ENCODE results near the gene NBPF9.
"Not testable (repeated sequence)": the region's sequence is repeated elsewhere in the genome, so short reads cannot be mapped to it uniquely, and the experiment has no call there.

Gene NBPF9

DNA sequence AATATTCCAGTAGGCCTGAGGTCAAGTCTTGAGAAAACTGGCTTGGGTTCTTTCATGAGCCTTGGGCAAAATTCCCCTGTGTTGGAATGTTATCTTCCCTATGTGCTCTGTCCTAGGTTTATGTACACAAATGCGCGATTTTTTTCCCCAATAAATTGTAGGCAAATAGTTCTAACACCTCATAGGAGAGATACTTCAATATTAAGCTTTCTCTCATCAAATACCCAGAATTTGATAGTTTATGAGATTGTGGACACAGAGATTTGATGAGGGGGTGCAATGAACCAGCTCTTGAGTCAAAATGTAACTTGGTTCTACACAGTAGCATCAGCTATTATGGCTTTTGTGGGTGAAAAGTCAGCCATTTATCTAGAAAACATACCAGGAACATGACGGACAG is 38.7 kb downstream of the NBPF9 start:
- H3K36me3 Mint-ChIP-seq (ENCODE audit: low read depth); H3K27ac Mint-ChIP-seq; H3K9me3 Mint-ChIP-seq; H3K27me3 Mint-ChIP-seq (ENCODE audit: low read depth); H3K4me1 Mint-ChIP-seq (ENCODE audit: low read depth); H3K4me3 Mint-ChIP-seq: not testable (repeated sequence)

DNA sequence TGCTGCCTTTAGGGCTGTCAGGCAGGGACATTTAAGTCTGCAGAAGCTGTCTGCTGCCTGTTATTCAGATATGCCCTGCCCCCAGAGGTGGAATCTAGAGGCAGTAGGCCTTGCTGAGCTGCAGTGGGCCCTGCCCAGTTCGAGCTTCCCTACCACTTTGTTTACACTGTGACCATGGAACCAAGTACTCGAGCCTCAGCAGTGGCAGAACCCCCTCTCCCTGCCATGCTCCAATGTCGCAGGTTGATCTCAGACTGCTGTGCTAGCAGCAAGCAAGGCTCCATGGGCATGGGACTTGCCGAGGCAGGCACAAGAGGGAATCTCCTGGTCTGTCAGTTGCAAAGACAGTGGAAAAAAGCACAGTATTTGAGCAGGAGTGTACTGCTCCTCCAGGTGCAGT is 60.3 kb downstream of the NBPF9 start:
- not testable (repeated sequence) for H3K27ac Mint-ChIP-seq; H3K27me3 Mint-ChIP-seq (ENCODE audit: low read depth); H3K4me3 Mint-ChIP-seq; H3K36me3 Mint-ChIP-seq (ENCODE audit: low read depth); H3K4me1 Mint-ChIP-seq (ENCODE audit: low read depth)
- H3K9me3 Mint-ChIP-seq = peaks cover 11% of the 10 kb centered on the region

DNA sequence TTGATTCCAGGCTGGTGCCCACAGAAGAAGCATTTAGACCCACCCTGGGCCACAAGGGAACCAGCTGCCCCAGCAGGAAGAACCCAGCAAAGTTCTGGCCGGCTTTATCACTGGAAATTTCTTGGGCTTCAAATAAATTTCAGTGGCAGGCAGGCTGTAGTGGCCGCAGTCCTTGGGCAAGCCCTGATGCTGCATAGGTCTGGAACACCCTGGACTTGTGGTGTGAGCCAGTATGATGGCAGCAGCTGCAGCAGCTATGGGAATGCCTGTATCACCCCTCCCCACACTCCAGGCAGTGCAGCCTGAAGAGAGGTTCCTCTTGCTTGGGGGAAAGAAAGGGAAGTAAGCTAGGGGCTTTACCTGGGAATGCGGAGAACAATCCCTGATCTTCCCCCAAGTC is 69.4 kb downstream of the NBPF9 start:
- H3K4me1 Mint-ChIP-seq (ENCODE audit: low read depth); H3K27me3 Mint-ChIP-seq (ENCODE audit: low read depth); H3K4me3 Mint-ChIP-seq; H3K9me3 Mint-ChIP-seq; H3K36me3 Mint-ChIP-seq (ENCODE audit: low read depth); H3K27ac Mint-ChIP-seq: not testable (repeated sequence)

DNA sequence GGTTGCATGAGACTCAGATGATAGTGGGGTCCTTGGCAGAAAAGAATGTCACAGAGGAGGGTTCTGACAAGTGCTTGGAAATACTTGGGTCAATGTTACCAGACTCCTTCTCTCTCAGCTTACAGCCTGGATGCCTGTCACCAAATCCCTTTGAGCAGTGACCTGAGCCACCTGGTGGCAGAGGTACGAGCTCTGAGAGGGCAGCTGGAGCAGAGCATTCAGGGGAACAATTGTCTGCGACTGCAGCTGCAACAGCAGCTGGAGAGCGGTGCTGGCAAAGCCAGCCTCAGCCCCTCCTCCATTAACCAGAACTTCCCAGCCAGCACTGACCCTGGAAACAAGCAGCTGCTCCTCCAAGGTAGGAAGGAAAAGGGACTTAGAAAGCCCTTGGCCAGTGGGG is 79.0 kb downstream of the NBPF9 start:
- not testable (repeated sequence) for H3K9me3 Mint-ChIP-seq; H3K27me3 Mint-ChIP-seq (ENCODE audit: low read depth); H3K4me1 Mint-ChIP-seq (ENCODE audit: low read depth); H3K36me3 Mint-ChIP-seq (ENCODE audit: low read depth); H3K27ac Mint-ChIP-seq; H3K4me3 Mint-ChIP-seq

DNA sequence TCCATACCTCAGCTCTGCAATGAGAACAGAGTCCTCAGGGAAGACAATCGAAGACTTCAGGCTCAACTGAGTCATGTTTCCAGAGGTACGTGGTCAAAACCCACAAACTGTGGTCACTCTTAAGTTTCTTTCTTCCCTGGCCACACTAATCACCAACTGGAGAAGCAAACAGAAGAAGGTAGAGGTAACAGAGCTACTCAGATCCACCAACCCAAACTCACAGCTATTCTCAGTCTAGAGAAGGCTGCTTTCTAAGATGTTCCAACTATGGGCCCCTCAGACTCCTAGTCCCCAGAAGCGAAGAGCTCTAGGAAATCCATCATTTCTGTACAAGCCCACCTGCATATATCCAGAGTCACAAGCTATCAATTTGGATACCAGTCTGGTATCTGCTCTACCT is 84.8 kb downstream of the NBPF9 start:
- H3K4me3 Mint-ChIP-seq; H3K27me3 Mint-ChIP-seq (ENCODE audit: low read depth); H3K36me3 Mint-ChIP-seq (ENCODE audit: low read depth); H3K4me1 Mint-ChIP-seq (ENCODE audit: low read depth); H3K9me3 Mint-ChIP-seq; H3K27ac Mint-ChIP-seq: not testable (repeated sequence)

DNA sequence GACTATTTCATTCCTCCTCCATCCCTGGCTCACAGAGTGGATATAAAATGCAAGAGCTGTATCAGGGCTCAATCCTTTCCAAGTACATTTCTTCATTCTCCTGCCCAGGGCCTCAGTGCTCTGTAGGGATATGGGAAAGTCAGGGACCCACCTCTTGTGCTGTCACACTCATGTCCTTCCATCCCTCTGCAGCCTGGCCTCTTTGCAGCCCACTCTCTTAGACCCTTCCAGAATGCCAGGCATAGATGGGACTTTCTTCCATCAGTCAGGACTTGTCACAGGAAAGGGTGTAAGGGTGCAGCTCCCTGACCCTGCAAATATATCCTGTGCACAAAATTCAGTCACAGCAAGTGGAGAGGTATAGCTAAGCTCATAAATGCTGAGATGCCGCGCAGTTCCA is 86.7 kb downstream of the NBPF9 start:
- H3K27ac Mint-ChIP-seq; H3K4me3 Mint-ChIP-seq; H3K4me1 Mint-ChIP-seq (ENCODE audit: low read depth); H3K27me3 Mint-ChIP-seq (ENCODE audit: low read depth); H3K9me3 Mint-ChIP-seq; H3K36me3 Mint-ChIP-seq (ENCODE audit: low read depth): not testable (repeated sequence)

DNA sequence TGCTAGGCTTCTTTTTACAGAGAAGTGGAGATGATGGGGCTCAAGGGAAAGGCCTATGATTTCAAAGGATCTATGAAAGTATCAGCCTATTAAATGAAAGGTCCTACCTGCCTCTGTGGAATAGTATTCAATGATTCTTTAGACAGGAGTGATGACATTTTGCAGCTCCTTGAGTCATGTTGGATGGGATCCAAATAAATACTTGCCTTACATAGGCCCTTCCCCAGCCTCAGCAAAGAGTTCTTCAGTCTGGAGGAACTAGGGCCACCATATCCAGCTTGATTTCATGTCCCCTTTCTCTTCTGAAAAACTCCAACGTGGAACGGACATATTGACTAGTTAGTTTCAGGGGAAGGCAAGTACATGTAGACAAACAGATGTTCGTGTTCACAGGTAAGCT is 87.8 kb downstream of the NBPF9 start:
- H3K4me3 Mint-ChIP-seq; H3K27ac Mint-ChIP-seq; H3K4me1 Mint-ChIP-seq (ENCODE audit: low read depth); H3K36me3 Mint-ChIP-seq (ENCODE audit: low read depth); H3K9me3 Mint-ChIP-seq; H3K27me3 Mint-ChIP-seq (ENCODE audit: low read depth): not testable (repeated sequence)

DNA sequence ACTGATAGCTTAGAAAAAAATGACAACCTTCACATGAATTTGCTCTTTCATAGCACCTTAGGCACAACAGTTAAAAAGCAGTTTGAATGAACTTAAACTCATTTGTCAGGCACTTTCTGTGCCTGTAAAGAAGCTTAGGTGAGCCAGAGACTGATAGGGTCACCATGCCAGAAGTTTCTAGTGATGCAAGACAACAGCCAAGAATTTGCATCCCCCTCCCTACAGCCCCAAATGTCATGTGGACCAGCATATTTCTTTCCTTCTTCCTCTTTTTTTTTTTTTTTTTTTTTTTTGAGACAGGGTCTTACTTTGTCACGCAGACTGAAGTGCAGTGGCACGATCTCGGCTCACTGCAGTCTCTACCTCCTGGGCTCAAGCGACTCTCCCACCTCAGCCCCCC is 89.8 kb downstream of the NBPF9 start:
- H3K4me1 Mint-ChIP-seq (ENCODE audit: low read depth); H3K27me3 Mint-ChIP-seq (ENCODE audit: low read depth); H3K9me3 Mint-ChIP-seq; H3K36me3 Mint-ChIP-seq (ENCODE audit: low read depth); H3K27ac Mint-ChIP-seq; H3K4me3 Mint-ChIP-seq: not testable (repeated sequence)

DNA sequence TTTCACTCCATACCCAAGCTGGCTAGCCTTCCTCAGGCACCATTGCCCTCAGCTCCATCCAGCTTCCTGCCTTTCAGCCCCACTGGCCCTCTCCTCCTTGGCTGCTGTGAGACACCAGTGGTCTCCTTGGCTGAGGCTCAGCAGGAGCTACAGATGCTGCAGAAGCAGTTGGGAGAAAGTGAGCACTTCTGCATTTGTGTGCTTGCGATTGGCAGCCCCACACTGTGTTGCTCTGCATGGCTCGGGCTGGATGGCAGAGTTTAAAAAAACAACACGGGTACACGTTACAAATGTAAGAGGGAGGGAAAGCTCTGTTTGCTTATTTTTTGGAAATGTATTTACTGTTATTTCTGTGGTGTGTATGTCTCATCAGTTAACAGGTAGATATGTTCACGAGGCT is 90.8 kb downstream of the NBPF9 start:
- not testable (repeated sequence) for H3K4me1 Mint-ChIP-seq (ENCODE audit: low read depth); H3K4me3 Mint-ChIP-seq; H3K9me3 Mint-ChIP-seq; H3K27ac Mint-ChIP-seq; H3K36me3 Mint-ChIP-seq (ENCODE audit: low read depth); H3K27me3 Mint-ChIP-seq (ENCODE audit: low read depth)

DNA sequence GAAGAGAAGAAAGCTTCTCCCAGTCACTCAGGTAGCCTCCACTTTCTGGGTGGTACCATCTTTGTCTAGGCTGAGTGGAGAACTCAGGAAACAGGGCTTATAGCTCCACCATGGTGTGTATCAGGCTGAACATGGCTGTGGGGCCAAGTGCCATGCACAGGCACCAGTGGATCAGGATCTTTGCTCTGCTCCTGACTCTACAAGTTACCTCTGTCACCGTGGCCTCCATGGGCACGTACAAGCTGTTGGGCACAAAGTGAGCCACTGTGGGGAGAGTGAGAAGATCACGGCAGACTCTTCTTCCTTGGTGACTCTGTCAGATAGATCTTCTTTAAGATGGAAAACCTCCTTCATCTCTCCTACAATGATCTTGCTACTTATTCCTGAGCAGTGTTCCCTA is 93.6 kb downstream of the NBPF9 start:
- H3K27ac Mint-ChIP-seq; H3K27me3 Mint-ChIP-seq (ENCODE audit: low read depth); H3K9me3 Mint-ChIP-seq; H3K4me3 Mint-ChIP-seq; H3K4me1 Mint-ChIP-seq (ENCODE audit: low read depth); H3K36me3 Mint-ChIP-seq (ENCODE audit: low read depth): not testable (repeated sequence)

DNA sequence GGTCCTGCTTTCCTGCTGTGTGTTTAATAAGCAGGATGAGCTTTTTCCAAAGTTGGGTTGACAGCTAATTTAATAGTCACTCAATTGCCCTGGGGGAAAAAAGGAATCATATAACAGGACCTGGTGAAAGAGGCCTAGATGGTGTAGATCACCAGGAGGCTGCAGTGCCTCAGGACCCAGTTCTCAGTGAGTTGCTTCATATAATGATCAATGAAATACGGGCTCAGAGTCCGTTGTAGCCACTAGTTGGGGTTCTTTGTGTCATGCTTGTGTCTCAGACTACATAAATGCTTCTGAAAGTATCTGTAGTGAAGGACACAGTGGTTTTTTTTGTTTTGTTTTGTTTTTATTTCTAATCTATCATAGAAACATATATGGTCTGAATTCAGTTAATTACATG is 94.6 kb downstream of the NBPF9 start:
- H3K4me1 Mint-ChIP-seq (ENCODE audit: low read depth); H3K9me3 Mint-ChIP-seq; H3K27ac Mint-ChIP-seq; H3K27me3 Mint-ChIP-seq (ENCODE audit: low read depth); H3K36me3 Mint-ChIP-seq (ENCODE audit: low read depth); H3K4me3 Mint-ChIP-seq: not testable (repeated sequence)

DNA sequence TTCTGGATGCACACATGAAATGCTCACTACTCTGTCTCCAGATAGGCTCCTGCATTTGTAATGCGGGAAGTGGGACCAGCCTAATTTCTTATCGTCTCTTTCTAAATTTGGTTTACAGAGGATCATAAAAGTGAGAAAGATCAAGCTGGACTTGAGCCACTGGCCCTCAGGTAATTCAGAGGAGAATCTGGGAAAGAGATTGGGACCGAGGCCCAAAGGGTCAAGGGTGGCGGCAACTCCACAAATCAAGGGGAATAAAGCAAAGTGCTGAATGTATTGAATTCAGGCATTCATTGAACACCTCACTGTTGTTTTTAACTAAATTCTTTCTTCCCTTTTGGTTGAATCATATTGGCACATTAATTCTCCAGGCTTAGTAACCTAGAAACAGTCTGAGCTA is 95.0 kb downstream of the NBPF9 start:
- H3K36me3 Mint-ChIP-seq (ENCODE audit: low read depth); H3K4me1 Mint-ChIP-seq (ENCODE audit: low read depth); H3K27me3 Mint-ChIP-seq (ENCODE audit: low read depth); H3K4me3 Mint-ChIP-seq; H3K9me3 Mint-ChIP-seq; H3K27ac Mint-ChIP-seq: not testable (repeated sequence)

All from T-helper 1 cell treated with Interleukin-12 subunit alpha and Interleukin-12 subunit beta and Interleukin-4 antibody, amounts not matched to agents 30 μg/mL and 1 μg/mL, for 36 hours (primary cell).